AG04449 (cell line): ENCODE data around the gene ARL5C.

Experiments used
- CTCF ChIA-PET: fragments of 350-600 bp; formaldehyde crosslinking; extraction: SDS; loops from one replicate; lab custom pipeline; 2021; ENCODE audit warnings: antibody characterized with exemption; lab: Yijun Ruan, JAX
- POLR2A ChIA-PET: fragments of 400-600, 350-600 bp; formaldehyde crosslinking; extraction: SDS; loops from one replicate; lab custom pipeline; 2020; ENCODE audit warnings: antibody characterized with exemption, inconsistent platforms; lab: Yijun Ruan, JAX
- DNase-seq: peaks from one replicate; pipeline ENCODE4 v3.0.0-alpha.2; 2010; ENCODE audit warnings: low read depth, low spot score
- H3K4me3 ChIP-seq: 2 replicates; pipeline ENCODE4 v1.5.1; 2011; ENCODE audit warnings: low read depth, mild to moderate bottlenecking, control low read depth, low read length
- TF ChIP-seq, protein P1 (sequence below): IDR thresholded peaks from one replicate; pipeline ENCODE4 v1.5.1; 2011; ENCODE audit warnings: mild to moderate bottlenecking, moderate library complexity, low read length, control low read depth, inconsistent platforms; ENCODE audit not compliant: insufficient read depth; ENCODE audit errors: missing control alignments

The ARL5C gene

DNA sequence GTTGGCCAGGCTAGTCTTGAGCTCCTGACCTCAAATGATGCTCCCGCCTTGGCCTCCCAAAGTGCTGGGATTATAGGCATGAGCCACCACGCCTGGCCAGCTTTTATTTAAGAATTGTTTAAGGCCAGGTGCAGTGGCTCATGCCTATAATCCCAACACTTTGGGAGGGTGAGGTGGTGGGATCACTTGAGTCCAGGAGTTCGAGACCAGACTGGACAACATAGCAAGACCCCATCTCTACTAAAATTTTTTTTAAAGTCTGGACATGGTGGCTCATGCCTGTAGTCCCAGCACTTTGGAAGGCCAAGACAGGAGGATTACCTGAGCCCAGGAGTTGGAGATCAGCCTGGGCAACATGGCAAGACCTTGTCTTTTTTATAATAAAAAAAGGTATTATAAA lies 19.7 kb downstream of the ARL5C start:
- ChIA-PET CTCF (interaction anchor here (1.1 to 8.4 kb wide), 5 partner anchors 18 to 164 kb away, joined by 3 to 382 read pairs (median 6); no protein-coding TSS in a partner anchor), POLR2A (no interaction called here)
- TF ChIP-seq, protein P1, sequence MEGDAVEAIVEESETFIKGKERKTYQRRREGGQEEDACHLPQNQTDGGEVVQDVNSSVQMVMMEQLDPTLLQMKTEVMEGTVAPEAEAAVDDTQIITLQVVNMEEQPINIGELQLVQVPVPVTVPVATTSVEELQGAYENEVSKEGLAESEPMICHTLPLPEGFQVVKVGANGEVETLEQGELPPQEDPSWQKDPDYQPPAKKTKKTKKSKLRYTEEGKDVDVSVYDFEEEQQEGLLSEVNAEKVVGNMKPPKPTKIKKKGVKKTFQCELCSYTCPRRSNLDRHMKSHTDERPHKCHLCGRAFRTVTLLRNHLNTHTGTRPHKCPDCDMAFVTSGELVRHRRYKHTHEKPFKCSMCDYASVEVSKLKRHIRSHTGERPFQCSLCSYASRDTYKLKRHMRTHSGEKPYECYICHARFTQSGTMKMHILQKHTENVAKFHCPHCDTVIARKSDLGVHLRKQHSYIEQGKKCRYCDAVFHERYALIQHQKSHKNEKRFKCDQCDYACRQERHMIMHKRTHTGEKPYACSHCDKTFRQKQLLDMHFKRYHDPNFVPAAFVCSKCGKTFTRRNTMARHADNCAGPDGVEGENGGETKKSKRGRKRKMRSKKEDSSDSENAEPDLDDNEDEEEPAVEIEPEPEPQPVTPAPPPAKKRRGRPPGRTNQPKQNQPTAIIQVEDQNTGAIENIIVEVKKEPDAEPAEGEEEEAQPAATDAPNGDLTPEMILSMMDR = no peak
- no peak overlapping the region for H3K4me3 ChIP-seq
- no peak for DNase-seq

- TF ChIP-seq, protein P1 = no peak
- DNase-seq = no peak
- no peak overlapping the region for H3K4me3 ChIP-seq
- CTCF ChIA-PET = interaction anchor here (1.1 to 4.3 kb wide), 6 partner anchors 8 to 161 kb away, joined by 3 to 39 read pairs (median 6); no protein-coding TSS in a partner anchor
- POLR2A ChIA-PET = no interaction called here
Measured at GRCh38 chr17:39145143-39145542, 20.8 kb downstream of the ARL5C start.

- no peak overlapping the region for H3K4me3 ChIP-seq
- POLR2A ChIA-PET = no interaction called here
- DNase-seq = no peak
- TF ChIP-seq, protein P1 = no peak
- CTCF ChIA-PET = interaction anchor here (0.6 to 4.3 kb wide), 7 partner anchors 9 to 336 kb away, joined by 3 to 39 read pairs (median 6); no protein-coding TSS in a partner anchor
Measured at GRCh38 chr17:39144416-39144840, 21.5 kb downstream of the ARL5C start.

- TF ChIP-seq, protein P1 = no peak
- DNase-seq = no peak
- no peak overlapping the region for H3K4me3 ChIP-seq
- CTCF ChIA-PET = interaction anchor here (0.9 to 4.3 kb wide), 6 partner anchors 10 to 337 kb away, joined by 3 to 39 read pairs (median 5); no protein-coding TSS in a partner anchor
- POLR2A ChIA-PET = no interaction called here
Measured at GRCh38 chr17:39143552-39144093, 22.3 kb downstream of the ARL5C start.

DNA sequence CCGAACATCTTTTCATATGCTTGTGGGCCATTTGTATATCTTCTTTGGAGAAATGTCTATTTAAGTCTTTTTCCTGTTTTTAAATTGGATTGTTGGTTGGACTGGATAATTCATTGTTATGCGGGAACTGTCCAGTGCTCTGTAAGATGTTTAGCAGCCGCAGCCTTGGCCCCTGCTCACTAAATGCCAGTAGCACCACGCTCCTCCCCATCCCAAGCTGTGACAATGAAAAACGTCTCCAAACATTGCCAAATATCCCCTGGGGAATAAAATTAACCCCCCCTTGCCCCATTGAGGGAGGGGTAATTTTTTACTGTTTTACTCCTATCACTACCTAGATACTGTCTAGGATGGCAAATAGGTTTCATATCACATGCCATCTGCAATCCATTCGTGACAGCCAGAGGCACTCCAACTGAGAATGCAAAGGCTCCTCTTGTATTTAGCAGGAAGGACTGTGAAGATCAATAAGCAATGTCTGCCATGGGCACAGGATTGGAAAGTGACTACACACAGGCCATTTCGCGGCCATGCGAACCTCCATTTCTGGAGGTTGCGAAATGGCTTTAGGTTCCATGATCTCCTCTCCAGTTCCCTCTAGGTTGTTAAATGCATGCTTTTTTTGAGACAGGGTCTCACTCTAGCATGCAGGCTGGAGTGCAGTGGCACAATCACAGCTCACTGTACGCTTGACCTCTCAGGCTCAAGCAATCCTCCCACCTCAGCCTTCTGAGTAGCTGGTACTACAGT lies 23.9 kb downstream of the ARL5C start:
- H3K4me3 ChIP-seq = no peak overlapping the region
- TF ChIP-seq, protein P1 = no peak
- no peak for DNase-seq
- ChIA-PET CTCF (interaction anchor here (1.4 to 4.3 kb wide), 3 partner anchors 11 to 159 kb away, joined by 4 to 39 read pairs (median 24); partner anchors contain the start of gene PLXDC1), POLR2A (no interaction called here)

DNA sequence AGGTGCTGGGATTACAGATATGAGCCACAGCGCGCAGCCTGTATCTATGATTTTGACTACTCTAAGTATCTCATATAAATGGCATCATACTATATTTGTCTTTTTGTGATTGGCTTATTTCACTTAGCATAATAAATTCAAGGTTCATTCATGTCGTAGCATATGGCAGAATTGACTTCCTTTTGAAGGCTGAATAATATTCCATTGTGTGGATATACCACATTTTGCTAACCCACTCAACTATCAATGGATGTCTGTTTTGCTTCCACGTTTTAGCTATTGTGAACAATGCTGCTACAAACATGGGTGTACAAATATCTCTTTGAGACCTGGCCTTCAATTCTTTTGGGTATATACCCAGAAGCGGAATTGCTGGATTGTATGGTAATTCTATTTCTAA lies 24.7 kb downstream of the ARL5C start:
- DNase-seq = no peak
- TF ChIP-seq, protein P1 = no peak
- no peak overlapping the region for H3K4me3 ChIP-seq
- ChIA-PET CTCF (interaction anchor here (1.4 to 3.4 kb wide), 2 partner anchors 11 to 158 kb away, joined by 4 to 24 read pairs; partner anchors contain the start of gene PLXDC1), POLR2A (no interaction called here)
